ENCODE data around the gene CCM2. TPM values are rescaled to one million over a fixed set of nuclear protein-coding genes. Genes with fewer than 3 reads are reported as not detected.
A peak's percentile ranks its signal among the peaks of the same experiment; 100 is the strongest.

CCM2 gene
- total and polyA plus RNA-seq, 7 donors = 28.1 to 54.2 (median 34.1) TPM

GRCh38 chr7:45099891-45100760 is 100.1 kb downstream of the CCM2 start:
- no peaks in the 10 kb centered on the region for H3K27me3 ChIP-seq
- no peak overlapping the region for H3K27ac ChIP-seq
- H3K4me3 ChIP-seq = no peak overlapping the region
- no peaks in the 10 kb centered on the region for H3K4me1 ChIP-seq
- peaks cover 59 to 75% (median 63%) of the 10 kb centered on the region in 4 donors for H3K36me3 ChIP-seq
- intact Hi-C loops (cut with DNase I) = no loop called here
- DNase-seq = peak; percentile 60
- H3K9me3 ChIP-seq = no peaks in the 10 kb centered on the region
- WGBS, 2 donors = 84 to 94% methylated on average over 16 of the region's 16 CpGs
- TF ChIP-seq CTCF (IDR thresholded peaks at IDR 0.05) = no peak
- TF ChIP-seq POLR2AphosphoS5 (IDR thresholded peaks at IDR 0.05) = no peak
- no peak for TF ChIP-seq POLR2A (IDR thresholded peaks at IDR 0.05)
- no peak for TF ChIP-seq EP300 (IDR thresholded peaks at IDR 0.05)

GRCh38 chr7:45100761-45101480 is 100.9 kb downstream of the CCM2 start:
- peak; percentile 35 for DNase-seq
- H3K4me3 ChIP-seq = no peak overlapping the region
- no peaks in the 10 kb centered on the region for H3K4me1 ChIP-seq
- WGBS, 2 donors = 86 to 95% methylated on average over 13 of the region's 13 CpGs
- intact Hi-C loops (cut with DNase I) = no loop called here
- no peak overlapping the region for H3K27ac ChIP-seq
- no peaks in the 10 kb centered on the region for H3K27me3 ChIP-seq
- TF ChIP-seq POLR2AphosphoS5 (IDR thresholded peaks at IDR 0.05) (no peak), EP300 (IDR thresholded peaks at IDR 0.05) (no peak), CTCF (IDR thresholded peaks at IDR 0.05) (no peak), POLR2A (IDR thresholded peaks at IDR 0.05) (no peak)
- no peaks in the 10 kb centered on the region for H3K9me3 ChIP-seq
- peaks cover 67 to 83% (median 71%) of the 10 kb centered on the region in 4 donors for H3K36me3 ChIP-seq

DNA sequence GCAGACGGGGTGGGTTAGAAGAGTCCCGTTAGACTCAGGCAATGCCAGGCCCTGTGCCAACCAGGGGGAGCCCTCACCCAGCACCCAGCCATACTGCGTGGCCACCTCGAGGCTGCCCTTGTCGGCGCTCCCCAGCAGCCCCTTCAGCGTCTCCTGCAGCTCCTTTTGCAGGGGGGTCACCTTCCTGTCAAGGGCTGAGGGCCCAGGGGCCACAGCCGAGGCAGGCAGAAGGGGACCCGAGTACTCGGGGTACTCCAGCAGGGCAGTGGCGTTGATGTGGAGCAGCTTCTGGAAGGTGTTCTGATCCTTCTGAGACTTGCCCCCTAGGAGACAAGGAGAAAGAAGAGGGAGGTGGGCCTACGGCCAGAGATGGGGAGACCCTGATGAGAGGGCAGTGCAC is 101.7 kb downstream of the CCM2 start:
- 93 to 95% methylated on average over 12 of the region's 12 CpGs for WGBS, 2 donors

More for the DNA sequence above, 101.7 kb downstream of the CCM2 start:
- intact Hi-C loops (cut with DNase I) = no loop called here
- H3K4me3 ChIP-seq = no peak overlapping the region
- no peaks in the 10 kb centered on the region for H3K27me3 ChIP-seq
- peaks cover 74 to 91% (median 76%) of the 10 kb centered on the region in 4 donors for H3K36me3 ChIP-seq
- DNase-seq = peak; percentile 54
- H3K9me3 ChIP-seq = no peaks in the 10 kb centered on the region
- H3K27ac ChIP-seq = no peak overlapping the region
- H3K4me1 ChIP-seq = peaks cover 0 to 4% (median 2%) of the 10 kb centered on the region in 4 donors
- no peak for TF ChIP-seq CTCF (IDR thresholded peaks at IDR 0.05)
- no peak for TF ChIP-seq POLR2AphosphoS5 (IDR thresholded peaks at IDR 0.05)
- no peak for TF ChIP-seq EP300 (IDR thresholded peaks at IDR 0.05)
- no peak for TF ChIP-seq POLR2A (IDR thresholded peaks at IDR 0.05)
